HCT116 (cell line): ENCODE results near the gene DUSP28. TPM values are rescaled to one million over a fixed set of nuclear protein-coding genes. Genes with fewer than 3 reads are reported as not detected.

Source experiments
- ATAC-seq: fragments of 200-7000 bp; cut with Tn5 transposase; 2 replicates; pipeline ENCODE4 v1.9.1; 2020; ENCODE audit warnings: mild to moderate bottlenecking, moderate library complexity
- BruUV-seq: library from RNA; stranded (reverse); fragments of 400-500 nt; replicated peaks from 2 replicates; lab custom pipeline; 2021; lab: Mats Ljungman, UMichigan
- CTCF ChIA-PET: fragments of 300-600 bp; sonication (Branson Sonifier 250); formaldehyde crosslinking; loops from one replicate; lab custom pipeline; 2021; ENCODE audit warnings: antibody characterized with exemption; lab: Charles Lee
- POLR2A ChIA-PET: fragments of 300-600, 350-600 bp; sonication (Branson Sonifier 250); formaldehyde crosslinking; loops from one replicate; lab custom pipeline; 2021; ENCODE audit warnings: antibody characterized with exemption; lab: Charles Lee
- RAD21 ChIA-PET, 2 experiments: fragments of 300-600 bp; sonication (Branson Sonifier 250); formaldehyde crosslinking; loops; one replicate each; lab custom pipeline; 2023; ENCODE audit warnings: low total read pairs in 2 of 2; ENCODE audit not compliant: uncharacterized antibody in 2 of 2, unreplicated experiment in 2 of 2, low non-redundant PET in 1 of 2; lab: Charles Lee
- DNase-seq: peaks from one replicate; pipeline ENCODE4 v3.0.0-alpha.2; 2010; ENCODE audit warnings: low read depth, low spot score
- H2AFZ ChIP-seq: fragments of 200-600 bp; shearing (Covaris generic), sonication (generic); 2 replicates; pipeline ENCODE4 v1.6.1; 2017; ENCODE audit warnings: low read depth, mixed run types, mixed read lengths, antibody characterized with exemption, low read length; ENCODE audit not compliant: poor library complexity, severe bottlenecking
- H3K27ac ChIP-seq: 2 replicates; pipeline ENCODE4 v1.5.1; 2012; ENCODE audit warnings: low read depth, low read length
- H3K27me3 ChIP-seq: fragments of 200-600 bp; sonication (generic); 2 replicates; pipeline ENCODE4 v1.6.1; 2016; ENCODE audit warnings: mixed run types, low read length, mixed read lengths; ENCODE audit not compliant: insufficient read depth
- H3K36me3 ChIP-seq, 2 experiments: fragments of 200-500 bp in 1 of 2; fragments of 200-600 bp in 1 of 2; sonication (Bioruptor generic) in 1 of 2; sonication (generic) in 1 of 2; 2 replicates each; pipeline versions ENCODE4 v1.5.1 to v1.6.1; 2014 to 2016; ENCODE audit warnings: low read length in 2 of 2, inconsistent platforms in 1 of 2, mixed read lengths in 1 of 2, mixed run types in 1 of 2; ENCODE audit not compliant: insufficient read depth in 2 of 2, control insufficient read depth in 1 of 2
- H3K4me1 ChIP-seq, 2 experiments: fragments of 200-600 bp in 1 of 2; sonication (generic) in 1 of 2; 2 replicates each; pipeline versions ENCODE4 v1.5.1 to v1.6.1; 2012 to 2017; ENCODE audit warnings: low read length in 2 of 2, inconsistent platforms in 1 of 2, mild to moderate bottlenecking in 1 of 2, mixed read lengths in 1 of 2, mixed run types in 1 of 2, moderate library complexity in 1 of 2; ENCODE audit not compliant: insufficient read depth in 2 of 2, control insufficient read depth in 1 of 2
- H3K4me2 ChIP-seq: fragments of 200-600 bp; sonication (generic); 2 replicates; pipeline ENCODE4 v1.6.1; 2017; ENCODE audit warnings: mixed run types, low read length, mixed read lengths
- H3K4me3 ChIP-seq, 2 experiments: fragments of 200-600 bp in 1 of 2; sonication (generic) in 1 of 2; replicated peaks in 1 of 2; 2 replicates each; pipeline ENCODE4 v1.5.1; 2011 to 2016; ENCODE audit warnings: low read length in 2 of 2, control low read depth in 1 of 2, low read depth in 1 of 2, mild to moderate bottlenecking in 1 of 2, mixed read lengths in 1 of 2, mixed run types in 1 of 2
- H3K79me2 ChIP-seq: fragments of 200-600 bp; sonication (generic); 2 replicates; pipeline ENCODE4 v1.6.1; 2017; ENCODE audit warnings: mild to moderate bottlenecking, mixed run types, low read length, moderate library complexity, mixed read lengths; ENCODE audit not compliant: insufficient read depth
- H3K9ac ChIP-seq: fragments of 200-600 bp; sonication (generic); 2 replicates; pipeline ENCODE4 v1.6.1; 2016; ENCODE audit warnings: low read length, mixed read lengths
- H3K9me2 ChIP-seq: fragments of 200-600 bp; sonication (generic), shearing (Covaris generic); 2 replicates; pipeline ENCODE4 v1.6.1; 2017; ENCODE audit warnings: mixed run types, mild to moderate bottlenecking, moderate library complexity; ENCODE audit not compliant: insufficient read depth
- H3K9me3 ChIP-seq, 2 experiments: fragments of 200-500 bp in 1 of 2; fragments of 200-600 bp in 1 of 2; sonication (Bioruptor generic) in 1 of 2; sonication (generic) in 1 of 2; 2 replicates each; pipeline ENCODE4 v1.6.1; 2014 to 2017; ENCODE audit warnings: low read length in 2 of 2, mixed read lengths in 2 of 2, inconsistent platforms in 1 of 2, low read depth in 1 of 2, mild to moderate bottlenecking in 1 of 2, mixed run types in 1 of 2, moderate library complexity in 1 of 2; ENCODE audit not compliant: control insufficient read depth in 1 of 2, insufficient read depth in 1 of 2
- H4K20me1 ChIP-seq: fragments of 200-600 bp; sonication (generic), shearing (Covaris generic); 2 replicates; pipeline ENCODE4 v1.6.1; 2017; ENCODE audit warnings: mixed run types, mild to moderate bottlenecking, moderate library complexity; ENCODE audit not compliant: insufficient read depth
- CEBPB ChIP-seq: IDR thresholded peaks from 2 replicates; pipeline ENCODE4 v1.6.1; 2012; ENCODE audit warnings: low read depth
- EZH2 ChIP-seq: fragments of 200-600 bp; sonication (generic); IDR thresholded peaks from 2 replicates; pipeline ENCODE4 v1.6.1; 2017; ENCODE audit warnings: antibody characterized with exemption, mixed run types
- FOSL1 ChIP-seq: IDR thresholded peaks from 2 replicates; pipeline ENCODE4 v1.6.1; 2012; ENCODE audit warnings: low read depth
- POLR2AphosphoS5 ChIP-seq: IDR thresholded peaks from 2 replicates; pipeline ENCODE4 v1.6.1; 2011; ENCODE audit warnings: mild to moderate bottlenecking, low read depth, low read length, moderate library complexity
- ZFX ChIP-seq: fragments of 450-650 bp; IDR thresholded peaks from 2 replicates; pipeline ENCODE4 v1.6.1; 2017
- intact Hi-C: fragments of 100-400 bp; cut with micrococcal nuclease; formaldehyde crosslinking; loops from 2 replicates; pipeline ENCODE4 v1.10.0; 2022
- total RNA-seq: library from RNA; stranded (reverse); gene quantifications from one replicate; pipeline ENCODE4 v1.2.1, GENCODE V29; 2021; ENCODE audit not compliant: unreplicated experiment
- TF ChIP-seq, protein P1 (sequence below): IDR thresholded peaks from 2 replicates; pipeline ENCODE4 v1.6.1; 2012
- TF ChIP-seq, protein P2 (sequence below): IDR thresholded peaks from 2 replicates; pipeline ENCODE4 v1.6.1; 2012; ENCODE audit warnings: low read depth

The DUSP28 gene
- total RNA-seq, 1 experiment from 2014 or later: 5.6 TPM

DNA sequence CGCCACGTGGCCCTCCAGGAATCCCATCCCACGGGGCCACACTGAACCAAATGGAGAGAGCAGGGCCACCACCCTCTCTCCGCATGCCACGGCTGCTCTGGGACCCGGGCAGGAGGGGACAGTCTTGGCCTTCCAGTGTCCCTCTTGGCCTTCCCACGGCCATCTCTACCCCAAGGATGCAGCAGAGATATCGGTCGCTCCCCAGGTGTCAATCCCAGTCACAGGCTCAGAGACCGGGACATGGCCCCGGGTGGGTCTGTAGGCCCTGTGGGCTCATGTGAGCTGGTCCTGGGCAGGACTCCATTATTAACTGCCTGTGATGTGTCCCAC is 41.6 kb downstream of the DUSP28 start:
- CTCF ChIA-PET: interaction anchor here (1.4 kb wide), 1 partner anchor 15 kb away, joined by 3 read pairs; the partner anchor contains the start of gene CAPN10
- no peak for TF ChIP-seq POLR2AphosphoS5
- no peak for TF ChIP-seq CEBPB
- TF ChIP-seq, protein P1, sequence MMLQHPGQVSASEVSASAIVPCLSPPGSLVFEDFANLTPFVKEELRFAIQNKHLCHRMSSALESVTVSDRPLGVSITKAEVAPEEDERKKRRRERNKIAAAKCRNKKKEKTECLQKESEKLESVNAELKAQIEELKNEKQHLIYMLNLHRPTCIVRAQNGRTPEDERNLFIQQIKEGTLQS: no peak
- TF ChIP-seq FOSL1: no peak
- no peak for TF ChIP-seq EZH2
- no peak for TF ChIP-seq ZFX
- TF ChIP-seq, protein P2, sequence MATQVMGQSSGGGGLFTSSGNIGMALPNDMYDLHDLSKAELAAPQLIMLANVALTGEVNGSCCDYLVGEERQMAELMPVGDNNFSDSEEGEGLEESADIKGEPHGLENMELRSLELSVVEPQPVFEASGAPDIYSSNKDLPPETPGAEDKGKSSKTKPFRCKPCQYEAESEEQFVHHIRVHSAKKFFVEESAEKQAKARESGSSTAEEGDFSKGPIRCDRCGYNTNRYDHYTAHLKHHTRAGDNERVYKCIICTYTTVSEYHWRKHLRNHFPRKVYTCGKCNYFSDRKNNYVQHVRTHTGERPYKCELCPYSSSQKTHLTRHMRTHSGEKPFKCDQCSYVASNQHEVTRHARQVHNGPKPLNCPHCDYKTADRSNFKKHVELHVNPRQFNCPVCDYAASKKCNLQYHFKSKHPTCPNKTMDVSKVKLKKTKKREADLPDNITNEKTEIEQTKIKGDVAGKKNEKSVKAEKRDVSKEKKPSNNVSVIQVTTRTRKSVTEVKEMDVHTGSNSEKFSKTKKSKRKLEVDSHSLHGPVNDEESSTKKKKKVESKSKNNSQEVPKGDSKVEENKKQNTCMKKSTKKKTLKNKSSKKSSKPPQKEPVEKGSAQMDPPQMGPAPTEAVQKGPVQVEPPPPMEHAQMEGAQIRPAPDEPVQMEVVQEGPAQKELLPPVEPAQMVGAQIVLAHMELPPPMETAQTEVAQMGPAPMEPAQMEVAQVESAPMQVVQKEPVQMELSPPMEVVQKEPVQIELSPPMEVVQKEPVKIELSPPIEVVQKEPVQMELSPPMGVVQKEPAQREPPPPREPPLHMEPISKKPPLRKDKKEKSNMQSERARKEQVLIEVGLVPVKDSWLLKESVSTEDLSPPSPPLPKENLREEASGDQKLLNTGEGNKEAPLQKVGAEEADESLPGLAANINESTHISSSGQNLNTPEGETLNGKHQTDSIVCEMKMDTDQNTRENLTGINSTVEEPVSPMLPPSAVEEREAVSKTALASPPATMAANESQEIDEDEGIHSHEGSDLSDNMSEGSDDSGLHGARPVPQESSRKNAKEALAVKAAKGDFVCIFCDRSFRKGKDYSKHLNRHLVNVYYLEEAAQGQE: no peak
- TF ChIP-seq, all 23 proteins: peak for 0

More for the DNA sequence above, 41.6 kb downstream of the DUSP28 start:
- H3K27me3 ChIP-seq: no peaks in the 10 kb centered on the region
- H3K79me2 ChIP-seq: no peaks in the 10 kb centered on the region
- H3K9ac ChIP-seq: no peak overlapping the region
- no peak overlapping the region for H3K27ac ChIP-seq
- intact Hi-C loops: no loop called here
- H3K4me2 ChIP-seq: no peak overlapping the region
- H2AFZ ChIP-seq: no peak overlapping the region
- DNase-seq (no peak), ATAC-seq (no peak)
- no peaks in the 10 kb centered on the region; a peak in 1 of 4 replicates for H3K36me3 ChIP-seq
- no peaks in the 10 kb centered on the region for H3K9me2 ChIP-seq
- no peak overlapping the region for H3K4me3 ChIP-seq
- RAD21 ChIA-PET: no interaction called here
- no peaks in the 10 kb centered on the region for H3K9me3 ChIP-seq
- POLR2A ChIA-PET: no interaction called here
- no TSS peak for BruUV-seq
- no peaks in the 10 kb centered on the region for H4K20me1 ChIP-seq
- peaks cover 8 to 25% of the 10 kb centered on the region in 2 experiments; a peak in 3 of 4 replicates for H3K4me1 ChIP-seq
